Panc1 (cell line): Measurements from ENCODE around the gene CAPN10. TPM values are rescaled to one million over a fixed set of nuclear protein-coding genes. Genes with fewer than 3 reads are reported as not detected.

Source experiments
- ATAC-seq: fragments of 200-7000 bp; cut with Tn5 transposase; 2 replicates; pipeline ENCODE4 v1.9.1; 2020; ENCODE audit warnings: mild to moderate bottlenecking, moderate library complexity
- BruUV-seq: library from RNA; stranded (reverse); fragments of 400-500 nt; replicated peaks from 2 replicates; lab custom pipeline; 2021; lab: Mats Ljungman, UMichigan
- CTCF ChIA-PET: fragments of 300-600 bp; sonication (Branson Sonifier 250); formaldehyde crosslinking; loops from one replicate; lab custom pipeline; 2022; ENCODE audit warnings: antibody characterized with exemption; lab: Charles Lee
- POLR2A ChIA-PET: fragments of 300-600 bp; sonication (Branson Sonifier 250); formaldehyde crosslinking; loops from one replicate; lab custom pipeline; 2022; ENCODE audit warnings: antibody characterized with exemption; lab: Charles Lee
- DNase-seq: peaks from one replicate; pipeline ENCODE4 v3.0.0-alpha.2; 2010; ENCODE audit warnings: low read depth, low spot score
- H3K27ac ChIP-seq: 2 replicates; pipeline ENCODE4 v1.5.1; 2011; ENCODE audit warnings: mild to moderate bottlenecking, low read length, inconsistent platforms
- H3K27me3 ChIP-seq: fragments of 200-500 bp; sonication (Bioruptor generic); 2 replicates; pipeline ENCODE4 v1.6.0; 2014; ENCODE audit warnings: low read length, inconsistent platforms; ENCODE audit not compliant: control insufficient read depth, insufficient read depth
- H3K36me3 ChIP-seq: fragments of 200-500 bp; sonication (Bioruptor generic); 2 replicates; pipeline ENCODE4 v1.5.1; 2014; ENCODE audit warnings: inconsistent platforms, mild to moderate bottlenecking, low read length, moderate library complexity; ENCODE audit not compliant: control insufficient read depth, insufficient read depth
- H3K4me1 ChIP-seq: 2 replicates; pipeline ENCODE4 v1.5.1; 2011; ENCODE audit warnings: inconsistent platforms, mild to moderate bottlenecking, low read length, moderate library complexity; ENCODE audit not compliant: control insufficient read depth, insufficient read depth
- H3K4me3 ChIP-seq, 2 experiments: 2 replicates each; pipeline ENCODE4 v1.5.1; 2011 to 2012; ENCODE audit warnings: low read depth in 2 of 2, low read length in 2 of 2, mild to moderate bottlenecking in 2 of 2, inconsistent platforms in 1 of 2, moderate library complexity in 1 of 2
- H3K9me3 ChIP-seq: fragments of 200-500 bp; sonication (Bioruptor generic); 2 replicates; pipeline ENCODE4 v1.5.1; 2014; ENCODE audit warnings: low read depth, mild to moderate bottlenecking, inconsistent platforms, low read length, moderate library complexity; ENCODE audit not compliant: control insufficient read depth, insufficient read depth
- CTCF ChIP-seq: fragments of 450-650 bp; IDR thresholded peaks from 2 replicates; pipeline ENCODE4 v1.5.1; 2017; ENCODE audit warnings: mild to moderate bottlenecking
- POLR2AphosphoS5 ChIP-seq: IDR thresholded peaks from 2 replicates; pipeline ENCODE4 v1.6.1; 2012; ENCODE audit warnings: mild to moderate bottlenecking, low read depth, low read length, moderate library complexity
- REST ChIP-seq, 2 experiments: IDR thresholded peaks; 2 replicates each; pipeline ENCODE4 v1.6.1; 2011 to 2012; ENCODE audit warnings: low read depth in 2 of 2, control low read depth in 1 of 2, low read length in 1 of 2, mild to moderate bottlenecking in 1 of 2, moderate library complexity in 1 of 2; ENCODE audit not compliant: insufficient read depth in 1 of 2
- SIN3A ChIP-seq: IDR thresholded peaks from 2 replicates; pipeline ENCODE4 v1.6.1; 2012; ENCODE audit warnings: low read depth, mild to moderate bottlenecking, low read length, moderate library complexity, borderline replicate concordance; ENCODE audit not compliant: insufficient read depth
- TCF7L2 ChIP-seq: IDR thresholded peaks from 2 replicates; pipeline ENCODE4 v1.6.1; 2011; ENCODE audit warnings: mild to moderate bottlenecking, low read depth, low read length, inconsistent platforms
- in situ Hi-C: cut with HindIII; loops from 2 replicates; pipeline ENCODE4 v1.10.0; 2016; ENCODE audit warnings: low sequenced_read_pairs, low pct_unique_long_range_greater_than_20kb
- intact Hi-C: fragments of 100-400 bp; cut with micrococcal nuclease; formaldehyde crosslinking; loops from one replicate; pipeline ENCODE4 v1.10.0; 2022; ENCODE audit not compliant: unreplicated experiment
- total RNA-seq: library from RNA; stranded (reverse); gene quantifications from one replicate; pipeline ENCODE4 v1.2.1, GENCODE V29; 2021; ENCODE audit not compliant: unreplicated experiment

Gene CAPN10
- total RNA-seq, 1 experiment from 2014 or later: 38.6 TPM

DNA sequence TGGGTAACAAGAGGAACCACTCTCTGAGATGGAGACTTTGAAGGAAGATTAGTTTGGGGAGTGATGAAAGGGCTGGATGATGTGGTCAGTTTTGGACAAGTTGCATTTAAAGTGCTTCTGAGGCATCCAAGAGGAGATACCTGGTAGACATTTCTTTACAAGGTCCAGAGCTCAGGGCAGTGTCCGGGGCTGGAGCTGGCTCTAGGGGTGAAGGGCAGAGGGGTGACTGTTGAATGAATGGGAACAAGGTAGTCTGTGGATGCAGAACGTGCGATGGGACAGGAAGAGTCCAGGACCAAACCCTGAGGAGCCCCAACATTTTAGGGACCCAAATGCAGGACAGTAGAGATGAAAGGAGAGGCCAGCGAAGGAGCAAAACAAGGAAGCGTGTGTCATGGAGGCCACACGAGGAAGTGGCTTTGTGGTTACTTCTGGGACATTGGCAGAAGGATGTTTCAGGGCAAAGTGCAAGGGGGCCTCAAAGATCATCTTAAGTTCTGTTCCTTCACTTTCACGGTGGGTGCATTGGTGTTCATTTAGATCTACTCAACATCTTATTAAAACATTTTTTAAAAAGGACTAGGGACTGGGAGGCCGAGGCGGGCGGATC lies 25.2 kb downstream of the CAPN10 start:
- no peaks in the 10 kb centered on the region for H3K4me1 ChIP-seq
- BruUV-seq: no TSS peak
- no peaks in the 10 kb centered on the region for H3K9me3 ChIP-seq
- H3K27me3 ChIP-seq: no peaks in the 10 kb centered on the region
- TF ChIP-seq CTCF: no peak
- no peak for TF ChIP-seq SIN3A
- TF ChIP-seq REST (IDR thresholded peaks at IDR 0.05; ENCODE audit: insufficient read depth in 1 of 2, low read depth in 2 of 2, low read length in 1 of 2): no peak
- TF ChIP-seq TCF7L2: no peak
- no peak for TF ChIP-seq POLR2AphosphoS5
- ATAC-seq: no peak
- in situ Hi-C loops: no loop called here
- H3K36me3 ChIP-seq: no peaks in the 10 kb centered on the region
- intact Hi-C loops: no loop called here
- DNase-seq: no peak
- POLR2A ChIA-PET: no interaction called here
- no peak overlapping the region for H3K27ac ChIP-seq
- CTCF ChIA-PET: no interaction called here
- no peak overlapping the region for H3K4me3 ChIP-seq

GRCh38 chr2:240613781-240614180 lies 27.2 kb downstream of the CAPN10 start:
- in situ Hi-C loops: no loop called here
- TF ChIP-seq POLR2AphosphoS5 (no peak), SIN3A (no peak), TCF7L2 (no peak), REST (IDR thresholded peaks at IDR 0.05; ENCODE audit: insufficient read depth in 1 of 2, low read depth in 2 of 2, low read length in 1 of 2) (no peak), CTCF (no peak)
- BruUV-seq: no TSS peak

More at GRCh38 chr2:240613781-240614180, 27.2 kb downstream of the CAPN10 start:
- intact Hi-C loops: no loop called here
- H3K4me1 ChIP-seq: no peaks in the 10 kb centered on the region
- no peak for ATAC-seq
- CTCF ChIA-PET: no interaction called here
- H3K27me3 ChIP-seq: no peaks in the 10 kb centered on the region
- H3K9me3 ChIP-seq: peaks cover 9% of the 10 kb centered on the region; the same call in 1 of the 2 replicates
- no peaks in the 10 kb centered on the region for H3K36me3 ChIP-seq
- no peak overlapping the region for H3K4me3 ChIP-seq
- DNase-seq: no peak
- H3K27ac ChIP-seq: no peak overlapping the region
- POLR2A ChIA-PET: no interaction called here
